ENCODE data around the gene CCSER1.
"Not testable (repeated sequence)": the region's sequence is repeated elsewhere in the genome, so short reads cannot be mapped to it uniquely, and the experiment has no call there.

Gene CCSER1

DNA sequence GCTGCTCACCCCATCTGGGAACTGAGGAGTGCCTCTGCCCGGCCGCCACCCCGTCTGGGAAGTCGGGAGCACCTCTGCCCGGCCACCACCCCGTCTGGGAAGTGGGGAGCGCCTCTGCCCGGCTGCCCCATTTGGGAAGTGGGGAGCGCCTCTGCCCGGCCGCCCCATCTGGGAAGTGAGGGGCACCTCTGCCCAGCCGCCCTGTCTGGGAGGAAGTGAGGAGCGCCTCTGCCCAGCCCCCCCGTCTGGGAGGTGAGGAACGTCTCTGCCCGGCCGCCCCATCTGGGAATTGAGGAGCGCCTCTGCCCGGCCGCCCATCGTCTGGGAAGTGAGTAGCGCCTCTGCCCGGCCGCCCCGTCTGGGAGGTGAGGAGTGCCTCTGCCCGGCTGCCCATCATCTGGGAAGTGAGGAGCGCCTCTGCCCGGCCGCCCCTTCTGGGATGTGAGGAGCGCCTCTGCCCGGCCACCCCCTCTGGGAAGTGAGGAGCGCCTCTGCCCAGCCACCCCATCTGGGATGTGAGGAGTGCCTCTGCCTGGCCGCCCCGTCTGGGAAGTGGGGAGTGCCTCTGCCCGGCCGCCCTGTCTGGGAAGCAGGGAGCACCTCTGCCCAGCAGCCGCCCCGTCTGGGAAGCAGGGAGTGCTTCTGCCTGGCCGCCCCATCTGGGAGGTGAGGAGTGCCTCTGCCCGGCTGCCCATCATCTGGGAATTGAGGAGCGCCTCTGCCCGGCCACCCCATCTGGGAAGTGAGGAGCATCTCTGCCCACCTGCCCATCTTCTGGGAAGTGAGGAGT, 1040.9 kb downstream of the CCSER1 start:
- DNase-seq (ENCODE audit: low read depth in 2 of 2) = not testable (repeated sequence)

- DNase-seq (ENCODE audit: low read depth in 2 of 2) = no peak
Measured at GRCh38 chr4:91170768-91171167, 1043.6 kb downstream of the CCSER1 start.

GRCh38 chr4:91171217-91171616, 1044.0 kb downstream of the CCSER1 start:
- no peak for DNase-seq (ENCODE audit: low read depth in 2 of 2)

DNA sequence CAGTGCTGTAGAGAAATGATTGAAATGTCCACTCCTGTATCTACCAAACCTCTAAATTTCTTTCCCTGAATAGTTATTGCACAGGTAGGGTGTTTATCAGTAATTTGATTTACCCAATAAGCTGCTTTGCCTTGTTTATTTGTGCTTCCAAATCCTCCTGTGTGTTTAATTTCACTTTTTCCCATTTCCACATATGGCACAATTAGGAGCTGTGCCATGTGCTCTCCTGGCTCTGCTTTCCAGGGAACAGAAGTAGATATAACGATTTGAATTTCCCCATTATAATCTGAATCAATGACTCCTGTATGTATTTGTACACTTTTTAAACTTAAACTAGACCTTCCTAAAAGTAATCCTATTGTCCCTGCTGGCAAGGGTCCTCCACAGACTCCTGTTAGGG, 1057.9 kb downstream of the CCSER1 start:
- not testable (repeated sequence) for DNase-seq (ENCODE audit: low read depth in 2 of 2)

DNA sequence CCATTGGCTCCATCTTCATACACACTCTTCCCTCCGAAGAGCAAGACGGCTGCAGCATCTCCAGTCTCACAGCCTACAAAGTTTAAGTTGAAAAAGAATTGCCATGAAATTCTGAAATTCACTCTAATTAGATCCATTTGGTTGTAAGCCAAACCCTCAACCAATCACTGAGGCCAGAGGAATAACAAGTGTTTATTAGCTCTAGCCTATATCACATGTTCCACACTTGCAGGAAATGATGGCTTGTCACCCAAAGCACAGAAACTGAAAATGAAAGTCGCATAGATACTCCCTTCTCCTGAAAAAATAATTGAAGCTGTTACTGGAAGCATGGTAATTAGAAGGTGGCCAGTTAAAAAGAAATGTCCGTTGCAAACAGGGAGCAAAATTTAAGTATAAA, 1071.8 kb downstream of the CCSER1 start:
- no peak for DNase-seq (ENCODE audit: low read depth in 2 of 2)

DNA sequence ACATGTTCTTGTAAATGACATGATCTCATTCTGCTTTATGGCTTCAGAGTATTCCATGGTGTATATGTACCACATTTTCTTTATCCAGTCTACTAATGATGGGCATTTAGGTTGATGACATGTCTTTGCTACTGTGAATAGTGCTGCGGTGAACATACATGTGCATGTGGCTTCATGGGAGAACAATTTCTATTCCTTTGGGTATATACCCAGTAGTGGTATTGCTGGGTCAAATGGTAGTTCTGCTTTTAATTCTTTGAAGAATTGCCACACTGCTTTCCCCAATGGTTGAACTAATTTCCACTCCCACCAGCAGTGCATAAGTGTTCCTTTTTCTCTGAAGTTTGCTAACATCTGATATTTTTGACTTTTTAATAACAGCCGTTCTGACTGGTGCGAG, 1080.3 kb downstream of the CCSER1 start:
- no peak for DNase-seq (ENCODE audit: low read depth in 2 of 2)

- no peak for DNase-seq (ENCODE audit: low read depth in 2 of 2)
Measured at GRCh38 chr4:91212211-91212610, 1085.0 kb downstream of the CCSER1 start.

DNA sequence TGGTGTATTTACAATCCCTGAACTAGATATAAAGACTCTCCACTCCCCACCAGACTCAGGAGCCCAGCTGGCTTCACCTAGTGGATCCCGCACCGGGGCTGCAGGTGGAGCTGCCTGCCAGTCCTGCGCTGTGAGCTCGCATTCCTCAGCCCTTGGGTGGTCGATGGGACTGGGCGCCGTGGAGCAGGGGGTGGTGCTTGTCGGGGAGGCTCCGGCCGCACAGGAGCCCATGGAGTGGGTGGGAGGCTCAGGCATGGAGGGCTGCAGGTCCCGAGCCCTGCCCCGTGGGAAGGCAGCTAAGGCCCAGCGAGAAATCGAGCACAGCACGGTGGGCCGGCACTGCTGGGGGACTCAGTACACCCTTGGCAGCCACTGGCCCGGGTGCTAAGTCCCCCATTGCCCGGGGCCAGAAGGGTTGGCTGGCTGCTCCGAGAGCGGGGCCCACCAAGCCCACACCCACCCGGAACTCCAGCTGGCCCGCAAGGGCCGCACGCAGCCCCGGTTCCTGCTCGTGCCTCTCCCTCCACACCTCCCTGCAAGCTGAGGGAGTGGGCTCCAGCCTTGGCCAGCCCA, 1090.7 kb downstream of the CCSER1 start:
- DNase-seq (ENCODE audit: low read depth in 2 of 2) = not testable (repeated sequence)

DNA sequence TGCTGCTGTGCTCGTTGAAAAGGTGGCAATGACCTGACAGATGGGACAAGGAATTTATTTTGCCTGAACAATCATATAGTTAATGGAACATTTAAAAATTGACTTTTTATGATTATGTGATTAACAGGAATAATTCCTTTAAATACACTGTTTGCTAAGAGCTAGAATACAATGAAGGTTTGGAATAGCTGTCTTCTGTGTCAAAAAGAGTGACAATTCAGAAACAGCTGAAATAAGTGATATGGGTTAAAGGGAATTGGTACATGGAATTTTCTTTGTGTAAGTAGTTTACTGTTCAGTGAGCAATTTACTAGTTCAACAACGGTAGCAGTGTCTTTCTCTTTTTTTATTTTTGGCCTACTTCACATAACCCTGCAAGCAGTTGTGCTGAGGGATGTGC, 1093.1 kb downstream of the CCSER1 start:
- DNase-seq (ENCODE audit: low read depth in 2 of 2) = no peak

- DNase-seq (ENCODE audit: low read depth in 2 of 2) = no peak
Measured at GRCh38 chr4:91222014-91222413, 1094.8 kb downstream of the CCSER1 start.

DNA sequence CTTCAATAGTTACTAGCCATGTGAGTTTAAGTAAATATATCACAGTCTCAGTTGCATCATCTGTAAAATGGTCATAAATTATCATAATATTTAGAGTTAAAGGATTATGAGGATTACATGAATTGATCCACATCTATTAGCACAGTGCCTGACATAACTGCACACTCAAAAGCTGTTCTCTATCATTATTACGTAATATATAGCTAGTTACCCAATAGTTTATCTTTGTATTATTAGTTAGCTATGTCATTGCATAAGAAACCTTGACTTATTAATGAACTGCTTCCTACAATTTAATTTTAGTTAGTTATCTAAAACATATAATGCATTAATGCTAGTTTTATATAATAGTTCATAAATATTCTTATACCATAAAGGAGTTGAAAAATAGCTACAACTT, 1099.7 kb downstream of the CCSER1 start:
- no peak for DNase-seq (ENCODE audit: low read depth in 2 of 2)

- DNase-seq (ENCODE audit: low read depth in 2 of 2) = no peak
Measured at GRCh38 chr4:91228659-91229058, 1101.5 kb downstream of the CCSER1 start.

DNA sequence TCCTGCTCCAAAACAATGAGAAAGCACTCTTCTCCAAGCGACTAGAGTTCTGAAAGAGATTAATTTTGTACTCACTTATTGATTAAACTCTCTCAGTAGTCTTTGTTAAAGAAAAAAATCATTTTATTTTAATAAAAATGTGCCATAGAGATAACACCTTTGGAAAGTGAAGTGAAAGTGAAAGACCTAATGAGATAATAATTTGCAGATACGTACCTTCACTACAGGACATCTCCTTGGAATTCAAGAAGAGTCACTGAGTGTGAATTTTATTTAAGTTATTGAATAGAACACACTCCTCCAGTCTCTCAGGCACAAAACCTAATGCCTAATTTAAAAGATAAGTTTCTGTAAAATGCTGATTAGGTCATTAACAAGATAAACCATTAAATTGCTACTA, 1106.0 kb downstream of the CCSER1 start:
- no peak for DNase-seq (ENCODE audit: low read depth in 2 of 2)

- no peak for DNase-seq (ENCODE audit: low read depth in 2 of 2)
Measured at GRCh38 chr4:91243132-91243531, 1115.9 kb downstream of the CCSER1 start.

- no peak for DNase-seq (ENCODE audit: low read depth in 2 of 2)
Measured at GRCh38 chr4:91256043-91256442, 1128.8 kb downstream of the CCSER1 start.

DNA sequence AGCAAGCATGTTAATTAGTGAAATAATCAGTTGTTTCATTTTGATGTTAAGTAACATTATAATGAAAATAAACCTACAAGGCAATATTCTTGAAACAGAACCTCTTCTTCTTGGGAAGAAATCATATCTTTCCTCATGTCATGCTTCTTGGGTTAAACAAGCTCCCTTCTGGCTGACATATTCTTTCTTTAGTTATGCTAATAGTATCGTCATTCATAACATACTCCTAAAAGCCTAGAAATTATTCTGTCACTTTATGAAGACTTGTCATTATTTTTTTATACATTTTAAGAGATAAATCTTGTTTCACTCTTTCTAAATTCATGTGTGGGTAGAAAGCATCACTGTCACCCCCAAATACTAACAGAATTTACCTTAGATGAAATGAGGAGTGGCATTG, 1129.6 kb downstream of the CCSER1 start:
- DNase-seq (ENCODE audit: low read depth in 2 of 2) = no peak

GRCh38 chr4:91257721-91258120, 1130.5 kb downstream of the CCSER1 start:
- DNase-seq (ENCODE audit: low read depth in 2 of 2) = no peak

- no peak for DNase-seq (ENCODE audit: low read depth in 2 of 2)
Measured at GRCh38 chr4:91258326-91258725, 1131.1 kb downstream of the CCSER1 start.

GRCh38 chr4:91267543-91267942, 1140.3 kb downstream of the CCSER1 start:
- DNase-seq (ENCODE audit: low read depth in 2 of 2) = no peak

GRCh38 chr4:91268481-91268880, 1141.3 kb downstream of the CCSER1 start:
- not testable (repeated sequence) for DNase-seq (ENCODE audit: low read depth in 2 of 2)

- no peak for DNase-seq (ENCODE audit: low read depth in 2 of 2)
Measured at GRCh38 chr4:91268913-91269312, 1141.7 kb downstream of the CCSER1 start.

- no peak for DNase-seq (ENCODE audit: low read depth in 2 of 2)
Measured at GRCh38 chr4:91279899-91280298, 1152.7 kb downstream of the CCSER1 start.

DNA sequence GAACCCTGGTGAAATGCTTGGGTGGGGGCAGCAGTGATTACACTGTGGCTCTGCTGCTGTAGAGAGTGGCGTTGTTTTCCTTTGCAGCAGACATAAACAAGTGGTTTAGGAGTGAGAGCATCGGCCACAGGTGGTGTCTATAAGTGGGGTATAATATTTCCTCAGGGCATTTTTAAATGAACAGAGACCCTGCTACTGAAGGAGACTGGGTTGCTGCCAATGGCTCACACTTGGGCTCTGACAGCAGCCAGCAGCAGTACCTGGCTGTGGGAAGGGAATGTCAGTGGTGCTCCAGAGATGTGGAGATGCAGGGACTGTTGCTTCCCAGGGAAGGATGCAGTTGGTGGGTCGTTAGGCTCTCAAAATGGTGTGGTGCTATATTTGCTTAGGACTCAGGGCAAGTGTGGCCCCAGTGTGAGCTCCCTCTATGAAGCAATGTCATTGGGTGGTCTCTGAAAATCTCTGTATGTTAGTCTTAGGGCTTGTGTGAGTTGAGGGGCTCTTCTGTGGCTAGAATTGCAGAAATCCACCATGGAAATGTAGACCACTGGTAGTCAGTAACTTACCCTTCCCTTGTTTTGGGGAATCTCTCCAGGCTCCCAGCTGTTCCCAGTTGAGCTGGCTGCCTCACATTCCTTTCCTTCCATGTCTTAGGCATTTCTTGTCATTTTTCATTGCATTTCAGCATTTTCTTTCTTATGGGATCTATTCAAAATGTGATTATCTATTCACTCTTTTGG, 1153.5 kb downstream of the CCSER1 start:
- no peak for DNase-seq (ENCODE audit: low read depth in 2 of 2)

Data from stimulated activated CD4-positive, alpha-beta T cell treated with anti-CD3 and anti-CD28 coated beads, Interleukin-4, amount 100 ng/mL, for 48 hours (primary cell).